Lung (tissue), 12 donors: ENCODE data around the gene XRCC4. TPM values are rescaled to one million over a fixed set of nuclear protein-coding genes. Genes with fewer than 3 reads are reported as not detected.

Source experiments
- ATAC-seq: fragments of 200-7000 bp; cut with Tn5 transposase; one replicate; pipeline ENCODE4 v1.9.1; 2020; ENCODE audit warnings: moderate number of reproducible peaks; ENCODE audit not compliant: insufficient read depth, low FRiP score
- DNase-seq, 3 donors: peaks; one replicate each; pipeline ENCODE4 v3.0.0-alpha.2; 2013 to 2017
- H3K27ac ChIP-seq, 2 donors: one replicate each; pipeline ENCODE4 v1.5.1; 2013; ENCODE audit warnings: mild to moderate bottlenecking in 2 of 2, moderate library complexity in 2 of 2, control low read depth in 1 of 2, inconsistent platforms in 1 of 2, low read depth in 1 of 2, low read length in 1 of 2
- H3K27me3 ChIP-seq, 3 donors: one replicate each; pipeline ENCODE4 v1.5.1; 2013; ENCODE audit warnings: low read length in 2 of 3; ENCODE audit not compliant: control insufficient read depth in 3 of 3, insufficient read depth in 3 of 3
- H3K36me3 ChIP-seq, 4 donors: one replicate each; pipeline ENCODE4 v1.5.1; 2013; ENCODE audit warnings: low read length in 4 of 4, mild to moderate bottlenecking in 1 of 4, moderate library complexity in 1 of 4; ENCODE audit not compliant: control insufficient read depth in 4 of 4, insufficient read depth in 4 of 4
- H3K4me1 ChIP-seq, 5 donors: one replicate each; pipeline ENCODE4 v1.5.1; 2013; ENCODE audit warnings: low read length in 5 of 5, mild to moderate bottlenecking in 2 of 5, moderate library complexity in 1 of 5; ENCODE audit not compliant: control insufficient read depth in 5 of 5, insufficient read depth in 5 of 5
- H3K4me3 ChIP-seq: one replicate; pipeline ENCODE4 v1.5.1; 2013; ENCODE audit warnings: mild to moderate bottlenecking, control low read depth, moderate library complexity
- H3K9ac ChIP-seq, 2 donors: one replicate each; pipeline ENCODE4 v1.5.1; 2013; ENCODE audit warnings: low read length in 2 of 2, control low read depth in 1 of 2; ENCODE audit not compliant: insufficient read depth in 1 of 2
- H3K9me3 ChIP-seq, 4 donors: one replicate each; pipeline ENCODE4 v1.5.1; 2013; ENCODE audit warnings: low read length in 3 of 4, mild to moderate bottlenecking in 1 of 4, moderate library complexity in 1 of 4; ENCODE audit not compliant: control insufficient read depth in 4 of 4, insufficient read depth in 3 of 4
- CTCF ChIP-seq: IDR thresholded peaks from 2 replicates; pipeline ENCODE4 v1.5.1; 2012; ENCODE audit warnings: mild to moderate bottlenecking; ENCODE audit errors: control extremely low read depth, extremely low read depth
- WGBS, 2 donors: extraction: QIAGEN DNeasy Blood & Tissue Kit; methylation state at CpG; one replicate each; pipeline ENCODE4 v1.1.7; 2013; 5-methylcytosine and 5-hydroxymethylcytosine counted together
- polyA plus RNA-seq, 2 donors: library from polyadenylated mRNA; stranded (reverse); fragments of 200-250 nt; gene quantifications; one replicate each; pipeline ENCODE4 v1.2.1, GENCODE V29; 2013
- total RNA-seq, 2 donors: library from RNA; depleted of rRNA in 1 of 2; stranded (reverse); fragments of >200 nt in 1 of 2; gene quantifications; one replicate each; pipeline ENCODE4 v1.2.1, GENCODE V29; 2014 to 2021
- donor health status: control.
- donor health status: control.
- donor health status: Bipolar disorder and iron deficiency.
- donor health status: healthy.
- donor health status: DM: yes; HTN: yes; CAD: no.

XRCC4 gene
- total and polyA plus RNA-seq, 4 donors: 3.8 to 10.7 (median 8.4) TPM

GRCh38 chr5:83265318-83265717 is 188.0 kb downstream of the XRCC4 start:
- DNase-seq: peak in 2 of 3 donors; percentile 28 to 35
- TF ChIP-seq CTCF: no peak
- H3K9me3 ChIP-seq: no peaks in the 10 kb centered on the region
- H3K9ac ChIP-seq: no peak overlapping the region
- H3K36me3 ChIP-seq: no peaks in the 10 kb centered on the region
- H3K4me3 ChIP-seq: no peak overlapping the region
- no peak overlapping the region for H3K27ac ChIP-seq
- ATAC-seq: no peak
- peaks cover 0 to 5% (median 0%) of the 10 kb centered on the region in 5 donors for H3K4me1 ChIP-seq
- 34 to 52% methylated on average over 2 of the region's 2 CpGs for WGBS, 2 donors
- no peaks in the 10 kb centered on the region for H3K27me3 ChIP-seq

DNA sequence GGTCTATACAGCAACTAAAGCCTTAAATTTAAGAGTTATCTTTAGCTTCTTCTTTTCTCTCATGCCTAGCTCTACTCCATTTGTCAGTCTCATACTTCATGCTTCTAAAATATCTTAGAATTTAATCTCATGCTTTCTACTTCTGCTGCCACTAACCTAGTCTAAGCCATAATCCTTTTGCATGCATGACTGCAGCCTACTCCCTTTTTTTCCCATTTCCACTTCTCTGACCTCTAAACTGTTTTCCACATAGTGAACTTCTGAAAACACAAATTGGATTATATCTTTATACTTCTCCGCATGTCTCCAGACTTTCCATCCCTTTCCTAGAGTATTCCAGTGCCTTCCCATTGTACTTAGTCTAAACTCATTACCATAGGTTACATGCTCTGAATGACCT is 193.0 kb downstream of the XRCC4 start:
- Histone ChIP-seq H3K36me3 (no peaks in the 10 kb centered on the region), H3K27ac (no peak overlapping the region), H3K27me3 (no peaks in the 10 kb centered on the region), H3K9me3 (no peaks in the 10 kb centered on the region), H3K4me1 (peaks cover 0 to 2% (median 0%) of the 10 kb centered on the region in 5 donors), H3K9ac (no peak overlapping the region), H3K4me3 (no peak overlapping the region)
- TF ChIP-seq CTCF: no peak
- ATAC-seq (no peak), DNase-seq (no peak)
- 95 to 100% methylated on average over 1 of the region's 1 CpG for WGBS, 2 donors

DNA sequence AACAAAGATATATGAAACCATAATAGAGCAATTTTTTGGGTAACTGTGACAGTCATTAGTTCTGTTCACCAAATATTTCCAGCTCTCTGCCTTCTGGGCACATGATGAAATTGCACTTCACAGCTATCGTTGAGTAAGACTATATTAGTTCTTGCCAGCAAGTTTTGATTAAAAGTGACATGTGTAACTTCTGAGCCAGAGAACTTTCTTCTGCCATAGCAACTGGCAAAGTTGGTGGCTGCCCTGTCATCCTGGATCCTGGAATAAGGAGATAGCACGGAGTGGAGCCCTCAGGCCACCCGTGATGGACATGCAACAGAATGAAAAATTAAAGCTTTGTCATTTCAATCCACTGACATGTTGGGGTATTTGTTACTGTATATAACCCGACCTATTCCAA is 199.8 kb downstream of the XRCC4 start:
- no peaks in the 10 kb centered on the region for H3K36me3 ChIP-seq
- H3K27me3 ChIP-seq: no peaks in the 10 kb centered on the region
- H3K9me3 ChIP-seq: no peaks in the 10 kb centered on the region
- H3K27ac ChIP-seq: no peak overlapping the region
- 75 to 85% methylated on average over 4 of the region's 4 CpGs for WGBS, 2 donors
- H3K4me3 ChIP-seq: no peak overlapping the region
- H3K9ac ChIP-seq: no peak overlapping the region
- no peaks in the 10 kb centered on the region for H3K4me1 ChIP-seq
- DNase-seq: peak in 2 of 3 donors; percentile 23 to 34
- no peak for ATAC-seq
- TF ChIP-seq CTCF: no peak

DNA sequence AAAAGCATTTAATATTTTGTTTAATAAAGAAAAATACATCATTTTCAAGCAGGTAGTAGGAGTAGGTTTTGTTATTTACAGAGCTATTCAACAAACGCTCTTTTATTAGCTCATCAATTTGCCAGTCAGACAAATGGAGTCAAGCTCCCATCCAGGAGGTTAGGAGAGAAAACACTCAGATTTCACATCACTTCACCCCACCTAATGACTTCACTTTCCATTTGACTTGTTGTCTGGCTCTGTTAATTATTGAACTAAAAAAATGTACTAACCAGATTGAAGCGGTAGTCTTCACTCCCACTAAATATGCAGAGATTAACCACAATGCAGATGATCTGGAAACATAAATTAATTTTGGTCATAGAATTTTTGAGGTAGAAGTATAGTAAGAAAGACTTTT is 200.6 kb downstream of the XRCC4 start:
- Histone ChIP-seq H3K36me3 (no peaks in the 10 kb centered on the region), H3K4me1 (no peaks in the 10 kb centered on the region), H3K27me3 (no peaks in the 10 kb centered on the region), H3K9me3 (no peaks in the 10 kb centered on the region), H3K9ac (no peak overlapping the region), H3K27ac (no peak overlapping the region), H3K4me3 (no peak overlapping the region)
- 89 to 94% methylated on average over 2 of the region's 2 CpGs for WGBS, 2 donors
- no peak for DNase-seq
- no peak for TF ChIP-seq CTCF
- ATAC-seq: no peak
